Mucosa of stomach (tissue), 1 donor: ENCODE results near the gene ABCE1.
A peak's percentile ranks its signal among the peaks of the same experiment; 100 is the strongest.

Source experiments
- H3K27me3 ChIP-seq: one replicate; pipeline ENCODE4 v1.7.0; 2013; ENCODE audit warnings: mild to moderate bottlenecking, low read length; ENCODE audit not compliant: control insufficient read depth, insufficient read depth
- H3K36me3 ChIP-seq: one replicate; pipeline ENCODE4 v1.7.0; 2013; ENCODE audit warnings: low read length; ENCODE audit not compliant: control insufficient read depth, insufficient read depth
- H3K4me1 ChIP-seq: one replicate; pipeline ENCODE4 v1.7.0; 2013; ENCODE audit warnings: mild to moderate bottlenecking, low read length; ENCODE audit not compliant: control insufficient read depth, insufficient read depth
- H3K4me3 ChIP-seq: one replicate; pipeline ENCODE4 v1.7.0; 2013; ENCODE audit warnings: low read length
- H3K9ac ChIP-seq: one replicate; pipeline ENCODE4 v1.7.0; 2013; ENCODE audit warnings: mild to moderate bottlenecking, low read length, moderate library complexity
- H3K9me3 ChIP-seq: one replicate; pipeline ENCODE4 v1.7.0; 2013; ENCODE audit warnings: mild to moderate bottlenecking, low read length, moderate library complexity; ENCODE audit not compliant: control insufficient read depth
- donor health status: Pancreatic carcinoma.

The ABCE1 gene

GRCh38 chr4:145076469-145076855 lies 21.6 kb upstream of the ABCE1 start:
- no peaks in the 10 kb centered on the region for H3K27me3 ChIP-seq
- no peaks in the 10 kb centered on the region for H3K9me3 ChIP-seq
- no peaks in the 10 kb centered on the region for H3K4me1 ChIP-seq
- H3K9ac ChIP-seq: no peak overlapping the region
- no peaks in the 10 kb centered on the region for H3K36me3 ChIP-seq
- no peak overlapping the region for H3K4me3 ChIP-seq

- H3K4me3 ChIP-seq: no peak overlapping the region
- H3K9me3 ChIP-seq: no peaks in the 10 kb centered on the region
- H3K27me3 ChIP-seq: no peaks in the 10 kb centered on the region
- H3K4me1 ChIP-seq: no peaks in the 10 kb centered on the region
- H3K9ac ChIP-seq: no peak overlapping the region
- no peaks in the 10 kb centered on the region for H3K36me3 ChIP-seq
Measured at GRCh38 chr4:145081756-145082155, 16.4 kb upstream of the ABCE1 start.

GRCh38 chr4:145083891-145084605 lies 14.1 kb upstream of the ABCE1 start:
- Histone ChIP-seq H3K4me1 (no peaks in the 10 kb centered on the region), H3K36me3 (no peaks in the 10 kb centered on the region), H3K9ac (no peak overlapping the region), H3K4me3 (no peak overlapping the region), H3K9me3 (no peaks in the 10 kb centered on the region), H3K27me3 (no peaks in the 10 kb centered on the region)

GRCh38 chr4:145090380-145090779 lies 7.7 kb upstream of the ABCE1 start:
- H3K27me3 ChIP-seq: no peaks in the 10 kb centered on the region
- no peaks in the 10 kb centered on the region for H3K4me1 ChIP-seq
- no peaks in the 10 kb centered on the region for H3K36me3 ChIP-seq
- H3K9ac ChIP-seq: no peak overlapping the region
- no peaks in the 10 kb centered on the region for H3K9me3 ChIP-seq
- no peak overlapping the region for H3K4me3 ChIP-seq

- Histone ChIP-seq H3K36me3 (no peaks in the 10 kb centered on the region), H3K4me1 (no peaks in the 10 kb centered on the region), H3K27me3 (no peaks in the 10 kb centered on the region), H3K9ac (no peak overlapping the region), H3K4me3 (no peak overlapping the region), H3K9me3 (no peaks in the 10 kb centered on the region)
Measured at GRCh38 chr4:145093638-145094037, 4.5 kb upstream of the ABCE1 start.

GRCh38 chr4:145097331-145097820 lies 735 bp upstream of the ABCE1 start:
- no peaks in the 10 kb centered on the region for H3K9me3 ChIP-seq
- no peaks in the 10 kb centered on the region for H3K36me3 ChIP-seq
- H3K4me3 ChIP-seq: peak overlapping the region; percentile 70
- peak overlapping the region; percentile 72 for H3K9ac ChIP-seq
- H3K4me1 ChIP-seq: no peaks in the 10 kb centered on the region
- H3K27me3 ChIP-seq: no peaks in the 10 kb centered on the region

- H3K4me1 ChIP-seq: no peaks in the 10 kb centered on the region
- H3K9me3 ChIP-seq: no peaks in the 10 kb centered on the region
- H3K27me3 ChIP-seq: no peaks in the 10 kb centered on the region
- H3K4me3 ChIP-seq: peak overlapping the region; percentile 70
- no peaks in the 10 kb centered on the region for H3K36me3 ChIP-seq
- H3K9ac ChIP-seq: peak overlapping the region; percentile 72
Measured at GRCh38 chr4:145098675-145099037, 545 bp downstream of the ABCE1 start.

- H3K9ac ChIP-seq: peak overlapping the region; percentile 72
- no peaks in the 10 kb centered on the region for H3K4me1 ChIP-seq
Measured at GRCh38 chr4:145099653-145100052, 1.5 kb downstream of the ABCE1 start.

GRCh38 chr4:145101091-145101490 lies 3.0 kb downstream of the ABCE1 start:
- no peaks in the 10 kb centered on the region for H3K9me3 ChIP-seq
- no peak overlapping the region for H3K9ac ChIP-seq
- no peaks in the 10 kb centered on the region for H3K4me1 ChIP-seq
- no peaks in the 10 kb centered on the region for H3K27me3 ChIP-seq
- no peak overlapping the region for H3K4me3 ChIP-seq
- H3K36me3 ChIP-seq: no peaks in the 10 kb centered on the region

More at GRCh38 chr4:145099653-145100052, 1.5 kb downstream of the ABCE1 start:
- H3K36me3 ChIP-seq: no peaks in the 10 kb centered on the region
- no peak overlapping the region for H3K4me3 ChIP-seq
- H3K9me3 ChIP-seq: no peaks in the 10 kb centered on the region
- no peaks in the 10 kb centered on the region for H3K27me3 ChIP-seq

GRCh38 chr4:145102619-145103018 lies 4.5 kb downstream of the ABCE1 start:
- Histone ChIP-seq H3K9me3 (no peaks in the 10 kb centered on the region), H3K27me3 (no peaks in the 10 kb centered on the region), H3K4me3 (no peak overlapping the region), H3K4me1 (no peaks in the 10 kb centered on the region), H3K9ac (no peak overlapping the region), H3K36me3 (no peaks in the 10 kb centered on the region)

- Histone ChIP-seq H3K27me3 (no peaks in the 10 kb centered on the region), H3K9me3 (no peaks in the 10 kb centered on the region), H3K4me1 (no peaks in the 10 kb centered on the region), H3K4me3 (no peak overlapping the region), H3K9ac (no peak overlapping the region), H3K36me3 (no peaks in the 10 kb centered on the region)
Measured at GRCh38 chr4:145103496-145103895, 5.4 kb downstream of the ABCE1 start.

GRCh38 chr4:145107126-145107525 lies 9.0 kb downstream of the ABCE1 start:
- Histone ChIP-seq H3K36me3 (no peaks in the 10 kb centered on the region), H3K4me3 (no peak overlapping the region), H3K4me1 (no peaks in the 10 kb centered on the region), H3K9ac (no peak overlapping the region), H3K9me3 (no peaks in the 10 kb centered on the region), H3K27me3 (no peaks in the 10 kb centered on the region)

GRCh38 chr4:145108128-145108527 lies 10.0 kb downstream of the ABCE1 start:
- no peak overlapping the region for H3K9ac ChIP-seq
- H3K4me1 ChIP-seq: no peaks in the 10 kb centered on the region
- no peaks in the 10 kb centered on the region for H3K36me3 ChIP-seq
- H3K27me3 ChIP-seq: no peaks in the 10 kb centered on the region
- H3K9me3 ChIP-seq: no peaks in the 10 kb centered on the region
- H3K4me3 ChIP-seq: no peak overlapping the region
